Stimulated activated naive B cell treated with anti-CD40 and anti-IgM and Interleukin-4, amounts not matched to agents 10 μg/mL and 1 μg/mL and 100 μg/mL, for 72 hours (primary cell): ENCODE data around the gene RASA3.
A peak's percentile ranks its signal among the peaks of the same experiment; 100 is the strongest.
"Not testable (repeated sequence)": the region's sequence is repeated elsewhere in the genome, so short reads cannot be mapped to it uniquely, and the experiment has no call there.

Experiments used
- ATAC-seq, 2 donors: fragments of 150-1000 bp; cut with Tn5 transposase; replicated peaks; 2 replicates each; pipeline ENCODE4 v1.10.0; 2021; ENCODE audit warnings: moderate library complexity in 1 of 2
- DNase-seq: peaks from one replicate; pipeline ENCODE4 v3.0.0; 2021
- H3K27ac Mint-ChIP-seq: one replicate; pipeline ENCODE4 v1.8.0; 2022; ENCODE audit warnings: mild to moderate bottlenecking, mixed read lengths
- H3K27me3 Mint-ChIP-seq, 2 donors: one replicate each; pipeline ENCODE4 v1.8.0; 2022; ENCODE audit warnings: mixed read lengths in 2 of 2
- H3K36me3 Mint-ChIP-seq, 2 donors: one replicate each; pipeline ENCODE4 v1.8.0; 2022; ENCODE audit warnings: mixed read lengths in 2 of 2, mild to moderate bottlenecking in 1 of 2
- H3K4me1 Mint-ChIP-seq, 2 donors: one replicate each; pipeline ENCODE4 v1.8.0; 2022; ENCODE audit warnings: mixed read lengths in 2 of 2, mild to moderate bottlenecking in 1 of 2
- H3K4me3 Mint-ChIP-seq, 2 donors: one replicate each; pipeline ENCODE4 v1.8.0; 2022; ENCODE audit warnings: mild to moderate bottlenecking in 2 of 2, mixed read lengths in 2 of 2, moderate library complexity in 1 of 2
- H3K9me3 Mint-ChIP-seq, 2 donors: one replicate each; pipeline ENCODE4 v1.8.0; 2022; ENCODE audit warnings: mixed read lengths in 2 of 2, mild to moderate bottlenecking in 1 of 2

The RASA3 gene

DNA sequence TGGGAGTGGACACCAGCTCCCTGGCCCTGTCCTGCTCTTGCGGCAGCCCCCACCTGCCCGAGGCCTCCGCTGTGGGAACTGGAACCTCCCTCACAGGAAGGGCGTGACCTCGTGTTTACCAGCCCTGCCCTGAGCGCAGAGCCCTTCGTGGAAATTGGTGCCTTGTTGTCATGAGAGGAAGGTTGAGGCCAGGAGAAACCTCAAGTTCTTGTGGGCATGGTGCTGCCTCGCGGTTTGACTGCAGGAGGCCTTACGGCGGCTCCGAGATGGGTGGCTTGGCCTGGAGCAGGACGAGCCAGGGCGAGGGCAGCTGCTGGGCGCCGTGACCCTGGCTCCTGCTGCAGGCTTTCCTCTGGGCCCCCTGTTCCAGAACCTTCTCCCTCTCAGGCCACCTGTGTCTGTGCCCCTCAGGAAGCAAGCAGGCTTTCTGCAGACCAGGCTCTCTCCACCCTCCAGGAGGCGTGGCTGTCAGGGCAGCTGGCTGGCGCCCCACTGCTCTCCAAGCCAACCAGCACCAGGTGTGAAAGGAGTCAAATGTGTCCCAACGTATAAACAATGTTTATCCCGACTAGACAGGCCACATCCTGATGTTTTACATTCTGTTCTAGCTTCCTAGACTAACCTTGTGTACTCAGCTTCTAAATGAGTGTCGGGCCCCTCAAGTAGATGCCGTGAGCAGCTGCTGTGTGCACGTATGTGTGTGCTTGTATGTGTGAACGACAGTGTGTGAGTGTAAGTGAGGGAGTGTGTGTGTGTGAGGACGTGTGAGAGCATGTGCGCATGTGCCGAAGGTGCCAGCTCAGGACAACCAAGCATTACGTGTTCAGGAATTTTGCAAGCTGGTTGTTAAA lies 10.4 kb upstream of the RASA3 start:
- Mint-ChIP-seq H3K4me1 (peaks cover 31 to 34% of the 10 kb centered on the region in 2 donors), H3K27me3 (no peaks in the 10 kb centered on the region), H3K9me3 (no peaks in the 10 kb centered on the region), H3K27ac (no peak overlapping the region), H3K4me3 (no peak overlapping the region), H3K36me3 (no peaks in the 10 kb centered on the region)
- DNase-seq (no peak), ATAC-seq (no peak)

DNA sequence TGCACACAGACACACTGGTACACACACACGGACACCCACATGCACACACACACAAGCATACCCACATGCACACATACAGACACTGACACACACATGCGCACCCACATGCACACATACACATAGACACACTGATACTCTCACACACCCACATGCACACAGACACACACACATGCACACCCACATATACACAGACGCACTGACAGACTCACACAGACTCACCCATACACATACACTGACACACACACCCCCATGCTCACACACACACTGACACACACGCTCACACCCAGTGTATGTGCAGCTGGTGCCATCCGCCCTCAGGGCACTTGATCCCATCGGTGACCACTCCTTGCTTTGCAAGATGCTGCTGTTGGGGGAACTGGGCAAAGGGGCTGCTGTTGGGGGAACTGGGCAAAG lies 9.7 kb upstream of the RASA3 start:
- Mint-ChIP-seq H3K27ac (no peak overlapping the region), H3K27me3 (no peaks in the 10 kb centered on the region), H3K4me1 (peaks cover 27 to 33% of the 10 kb centered on the region in 2 donors), H3K4me3 (no peak overlapping the region), H3K36me3 (no peaks in the 10 kb centered on the region), H3K9me3 (no peaks in the 10 kb centered on the region)
- DNase-seq: no peak
- ATAC-seq: no peak

- no peak for ATAC-seq
- Mint-ChIP-seq H3K36me3 (no peaks in the 10 kb centered on the region), H3K27ac (no peak overlapping the region)
Measured at GRCh38 chr13:114141261-114141996, 9.0 kb upstream of the RASA3 start.

DNA sequence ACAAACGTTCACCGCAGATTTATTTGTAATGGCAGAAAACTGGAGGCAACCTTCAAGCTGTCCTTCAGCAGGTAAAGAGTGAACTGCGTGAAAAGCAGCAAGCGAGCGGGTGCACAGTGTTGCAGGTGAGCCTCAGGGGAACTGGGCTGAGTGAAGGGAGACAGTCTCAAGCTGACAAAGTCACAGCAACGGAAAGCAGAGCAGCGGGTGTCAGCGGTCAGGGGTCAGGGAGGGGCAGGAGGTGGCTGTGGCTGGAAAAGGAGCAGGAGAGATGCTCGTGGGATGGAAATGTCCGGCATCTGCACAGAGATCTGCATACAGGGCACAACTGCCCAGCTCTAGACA lies 8.5 kb upstream of the RASA3 start:
- Mint-ChIP-seq H3K27me3 (no peaks in the 10 kb centered on the region), H3K4me3 (no peak overlapping the region), H3K27ac (no peak overlapping the region), H3K9me3 (no peaks in the 10 kb centered on the region), H3K36me3 (no peaks in the 10 kb centered on the region), H3K4me1 (peaks cover 15 to 21% of the 10 kb centered on the region in 2 donors)
- ATAC-seq: peak; percentile 70 to 72
- peak; percentile 49 for DNase-seq

More at GRCh38 chr13:114141261-114141996, 9.0 kb upstream of the RASA3 start:
- Mint-ChIP-seq H3K9me3 (no peaks in the 10 kb centered on the region), H3K4me3 (no peak overlapping the region), H3K27me3 (no peaks in the 10 kb centered on the region), H3K4me1 (peaks cover 20 to 26% of the 10 kb centered on the region in 2 donors)
- no peak for DNase-seq

DNA sequence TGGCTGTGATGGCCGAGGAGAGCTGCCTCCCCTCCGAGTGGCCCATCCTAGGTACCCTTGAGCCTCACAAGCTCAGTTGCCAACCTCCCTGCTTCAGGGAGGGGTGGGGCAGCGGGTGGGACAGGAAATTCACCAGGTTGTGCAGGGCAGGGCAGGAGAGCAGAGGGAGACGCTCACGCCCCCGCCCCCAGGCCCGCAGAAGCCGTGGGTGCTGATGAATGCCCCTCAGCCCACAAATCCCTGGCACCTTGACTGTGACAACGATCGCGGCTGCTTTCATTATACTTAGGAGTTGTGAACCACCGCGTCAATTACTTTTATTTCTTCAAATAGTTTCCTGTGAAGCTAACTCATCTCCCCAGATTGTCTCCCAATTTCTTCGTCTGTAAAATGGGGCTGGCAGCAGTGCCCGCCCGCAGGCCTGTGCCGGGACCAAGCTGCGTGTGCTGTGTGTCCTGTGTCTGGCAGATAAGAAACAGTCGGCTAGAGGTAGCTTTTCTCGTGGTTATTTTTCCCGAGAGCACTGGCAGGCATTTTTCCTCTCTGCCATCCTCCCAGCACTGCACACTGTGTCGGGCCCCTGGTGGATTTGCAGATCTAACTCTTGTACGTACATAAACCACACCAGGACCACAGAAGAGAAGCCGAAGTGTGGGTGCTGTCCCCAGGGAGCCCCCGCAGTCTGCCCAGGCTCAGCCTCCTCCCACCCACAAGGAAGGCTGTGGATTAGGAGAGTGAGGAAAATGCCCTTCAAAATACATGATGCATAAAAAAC lies 7.9 kb upstream of the RASA3 start:
- peaks cover 9 to 16% of the 10 kb centered on the region in 2 donors for H3K4me1 Mint-ChIP-seq
- H3K9me3 Mint-ChIP-seq: no peaks in the 10 kb centered on the region
- DNase-seq (peak; percentile 38), ATAC-seq (peak; percentile 65)
- H3K27ac Mint-ChIP-seq: no peak overlapping the region
- H3K27me3 Mint-ChIP-seq: no peaks in the 10 kb centered on the region
- H3K4me3 Mint-ChIP-seq: no peak overlapping the region
- H3K36me3 Mint-ChIP-seq: no peaks in the 10 kb centered on the region

- no peaks in the 10 kb centered on the region for H3K27me3 Mint-ChIP-seq
- H3K27ac Mint-ChIP-seq: no peak overlapping the region
- DNase-seq (no peak), ATAC-seq (no peak)
- peaks cover 0 to 3% of the 10 kb centered on the region in 2 donors for H3K36me3 Mint-ChIP-seq
- no peaks in the 10 kb centered on the region for H3K9me3 Mint-ChIP-seq
- H3K4me1 Mint-ChIP-seq: peaks cover 14 to 22% of the 10 kb centered on the region in 2 donors
- no peak overlapping the region for H3K4me3 Mint-ChIP-seq
Measured at GRCh38 chr13:114136576-114136975, 4.2 kb upstream of the RASA3 start.

GRCh38 chr13:114135731-114136171 lies 3.3 kb upstream of the RASA3 start:
- Mint-ChIP-seq H3K27me3 (no peaks in the 10 kb centered on the region), H3K9me3 (no peaks in the 10 kb centered on the region), H3K4me3 (no peak overlapping the region), H3K4me1 (peaks cover 19 to 30% of the 10 kb centered on the region in 2 donors), H3K27ac (no peak overlapping the region), H3K36me3 (peaks cover 0 to 4% of the 10 kb centered on the region in 2 donors)
- DNase-seq (no peak), ATAC-seq (no peak)

GRCh38 chr13:114134944-114135610 lies 2.7 kb upstream of the RASA3 start:
- H3K36me3 Mint-ChIP-seq: peaks cover 0 to 4% of the 10 kb centered on the region in 2 donors
- H3K27me3 Mint-ChIP-seq: no peaks in the 10 kb centered on the region
- H3K4me1 Mint-ChIP-seq: peaks cover 23 to 37% of the 10 kb centered on the region in 2 donors
- DNase-seq (no peak), ATAC-seq (no peak)
- no peak overlapping the region for H3K27ac Mint-ChIP-seq
- no peaks in the 10 kb centered on the region for H3K9me3 Mint-ChIP-seq
- no peak overlapping the region for H3K4me3 Mint-ChIP-seq

DNA sequence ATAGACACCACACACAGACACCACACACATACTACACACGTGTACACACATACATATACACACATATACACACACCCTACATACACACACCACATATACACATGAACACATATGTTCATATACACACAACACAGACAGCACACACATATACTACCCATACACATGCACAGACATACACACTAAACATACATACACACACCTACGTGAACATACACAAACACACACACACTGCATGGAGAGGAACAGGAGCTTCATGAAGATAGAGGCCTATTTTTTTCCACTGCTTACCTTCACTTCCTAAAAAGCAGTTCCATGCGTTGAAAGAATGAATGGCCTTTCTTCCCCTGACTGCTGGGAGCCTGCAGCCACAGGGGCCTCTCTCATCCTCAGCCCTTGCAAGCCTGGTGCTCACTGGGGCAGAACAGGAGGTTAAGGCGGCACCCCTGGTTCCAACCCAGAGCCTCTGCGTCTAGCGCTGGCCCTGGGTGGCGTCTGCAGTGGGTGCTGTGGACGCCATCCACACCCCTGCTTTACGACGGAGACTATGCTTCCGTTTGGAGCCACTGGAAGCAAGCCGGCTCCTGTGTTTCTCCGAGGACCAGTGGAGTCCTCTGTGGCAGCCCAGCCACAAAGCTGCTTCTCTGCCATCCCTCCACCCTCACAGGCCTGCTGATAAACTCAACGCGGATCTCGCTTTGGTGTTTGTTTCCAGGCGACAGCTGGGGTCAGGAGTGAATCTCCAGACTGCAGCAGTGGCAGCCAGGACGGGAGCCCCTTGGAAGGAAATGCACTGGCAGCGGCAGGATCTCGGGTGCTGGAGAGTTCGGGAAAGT lies 1.9 kb upstream of the RASA3 start:
- Mint-ChIP-seq H3K4me1 (peaks cover 31 to 44% of the 10 kb centered on the region in 2 donors), H3K9me3 (no peaks in the 10 kb centered on the region), H3K27ac (no peak overlapping the region), H3K4me3 (peak overlapping the region; percentile 60 to 65), H3K27me3 (no peaks in the 10 kb centered on the region), H3K36me3 (peaks cover 0 to 4% of the 10 kb centered on the region in 2 donors)
- peak; percentile 44 to 64 for ATAC-seq
- peak; percentile 42 for DNase-seq

DNA sequence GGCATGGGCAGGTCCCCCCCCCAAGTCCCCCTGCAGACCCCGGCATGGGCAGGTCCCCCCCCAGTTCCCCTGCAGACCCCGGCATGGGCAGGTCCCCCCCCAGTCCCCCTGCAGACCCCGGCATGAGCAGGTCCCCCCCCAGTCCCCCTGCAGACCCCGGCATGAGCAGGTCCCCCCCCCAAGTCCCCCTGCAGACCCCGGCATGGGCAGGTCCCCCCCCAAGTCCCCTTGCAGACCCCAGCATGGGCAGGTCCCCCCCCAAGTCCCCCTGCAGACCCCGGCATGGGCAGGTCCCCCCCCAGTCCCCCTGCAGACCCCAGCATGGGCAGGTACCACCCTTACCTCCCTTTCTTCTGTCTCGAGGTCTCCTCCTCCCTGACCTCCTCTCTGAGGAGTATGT lies 1.1 kb upstream of the RASA3 start:
- H3K27me3 Mint-ChIP-seq, H3K9me3 Mint-ChIP-seq, H3K36me3 Mint-ChIP-seq, ATAC-seq, DNase-seq: not testable (repeated sequence)
- Mint-ChIP-seq H3K4me1 (peaks cover 36 to 52% of the 10 kb centered on the region in 2 donors), H3K27ac (peak overlapping the region; percentile 6), H3K4me3 (peak overlapping the region; percentile 60 to 65)

GRCh38 chr13:114133126-114133525 lies 703 bp upstream of the RASA3 start:
- not testable (repeated sequence) for H3K4me3 Mint-ChIP-seq, H3K27ac Mint-ChIP-seq, H3K27me3 Mint-ChIP-seq, H3K36me3 Mint-ChIP-seq, H3K9me3 Mint-ChIP-seq, DNase-seq, ATAC-seq
- H3K4me1 Mint-ChIP-seq: peaks cover 40 to 56% of the 10 kb centered on the region in 2 donors

DNA sequence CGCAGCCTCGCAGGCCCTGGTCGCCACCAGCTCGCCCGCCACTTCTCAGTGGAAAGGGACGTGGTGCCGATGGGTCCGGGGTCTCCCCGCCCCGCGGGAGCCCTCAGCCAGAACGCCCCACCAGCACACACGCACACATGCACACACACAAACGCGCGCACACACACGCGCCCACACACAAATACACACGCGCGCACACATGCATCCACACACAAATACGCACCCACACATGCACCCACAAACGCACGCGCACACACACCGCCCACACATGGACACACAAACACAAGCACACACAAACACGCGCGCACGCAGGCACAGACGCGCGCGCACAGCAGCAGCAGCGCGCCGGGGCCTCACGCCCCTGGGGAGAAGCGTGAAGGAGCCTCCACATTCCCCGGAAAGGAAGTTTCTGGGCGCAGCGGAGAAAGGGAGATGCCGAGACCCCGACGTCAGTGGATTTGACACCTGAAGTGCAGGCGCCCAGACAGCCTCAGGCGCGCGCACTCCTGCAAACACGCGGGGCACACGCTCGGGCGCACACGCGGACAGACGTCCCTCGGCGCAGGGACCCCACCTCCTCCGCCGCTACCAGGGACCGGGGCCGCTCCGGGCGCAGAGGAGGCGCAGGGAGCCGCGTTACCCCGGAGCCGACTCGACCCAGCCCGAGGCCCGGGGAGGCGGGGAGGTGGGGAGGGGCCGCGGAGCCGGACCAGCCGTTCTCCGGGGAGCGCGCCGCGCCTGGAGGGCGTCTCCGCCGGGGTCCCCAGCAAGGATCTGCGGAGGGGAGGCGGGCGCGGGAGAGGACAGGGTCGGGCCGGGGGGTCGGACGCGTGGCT lies 622 bp downstream of the RASA3 start:
- Mint-ChIP-seq H3K4me1 (peaks cover 51 to 69% of the 10 kb centered on the region in 2 donors), H3K27ac (peak overlapping the region; percentile 98), H3K36me3 (peaks cover 0 to 14% of the 10 kb centered on the region in 2 donors), H3K9me3 (no peaks in the 10 kb centered on the region), H3K4me3 (peak overlapping the region; percentile 91 to 98), H3K27me3 (no peaks in the 10 kb centered on the region)
- DNase-seq (no peak), ATAC-seq (peak in 1 of 2 donors; percentile 1)
